D721Med (cell line): ENCODE results near the gene ZNF669.
"Not testable (repeated sequence)": the region's sequence is repeated elsewhere in the genome, so short reads cannot be mapped to it uniquely, and the experiment has no call there.

Experiments used
- DNase-seq: peaks from one replicate; pipeline ENCODE4 v3.0.0; 2011; ENCODE audit warnings: low spot score; ENCODE audit not compliant: insufficient read length
- FAIRE-seq: peaks from 2 replicates; lab custom pipeline; 2011; peaks lifted over from hg19 to GRCh38; lab: Jason Lieb, UNC
- CTCF ChIP-seq: IDR thresholded peaks from 2 replicates; pipeline ENCODE4 v1.5.1; 2012; ENCODE audit warnings: mild to moderate bottlenecking, control low read depth; ENCODE audit not compliant: insufficient read depth; ENCODE audit errors: missing control alignments

The ZNF669 gene

DNA sequence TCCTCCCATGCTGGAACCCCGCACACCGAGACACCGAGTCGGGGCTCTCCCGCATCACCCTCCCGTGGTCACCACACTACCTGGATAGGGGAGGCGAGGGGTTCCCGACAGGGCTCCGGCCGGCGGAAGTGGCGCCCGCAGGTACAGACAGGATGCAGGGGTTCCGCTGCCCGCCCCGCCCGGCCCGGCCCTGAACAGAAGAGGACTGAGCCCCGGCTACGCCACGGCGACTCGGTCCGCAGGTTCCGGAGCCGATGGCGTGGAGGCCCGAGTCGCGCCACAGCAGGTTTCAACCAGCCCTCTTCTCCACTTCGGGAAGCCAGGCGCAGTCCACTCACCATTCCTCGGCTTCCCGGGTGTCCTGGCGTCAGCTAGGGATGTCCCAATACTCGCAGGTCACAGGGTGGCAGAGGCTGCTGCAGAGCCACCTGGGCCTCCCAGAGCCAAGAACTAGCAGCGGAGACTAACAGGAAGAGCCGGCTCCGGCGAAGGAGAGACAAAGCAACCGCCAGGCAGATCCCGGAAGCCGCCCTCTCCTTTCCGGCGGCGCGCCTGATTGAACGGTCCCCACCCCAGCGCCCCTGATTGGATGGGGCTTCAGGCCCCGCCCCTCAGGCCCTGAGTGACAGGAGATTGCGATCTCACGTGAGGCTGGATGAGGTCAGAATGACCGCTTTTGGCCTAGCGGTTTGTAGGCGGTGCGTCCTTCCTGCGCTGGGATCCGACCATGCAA, at the start of gene ZNF669:
Gene ZNF669 (minus strand): TSS at position 498 of the 733 bp plus-strand sequence. CDS start 157 bp downstream, at position 341.
- peak; percentile 84 for DNase-seq
- peak; percentile 77 for FAIRE-seq
- no peak for TF ChIP-seq CTCF

GRCh38 chr1:247147781-247148180, 43.6 kb upstream of the ZNF669 start:
- no peak for TF ChIP-seq CTCF
- no peak for FAIRE-seq
- no peak for DNase-seq

- not testable (repeated sequence) for FAIRE-seq
Measured at GRCh38 chr1:247147120-247147519, 43.0 kb upstream of the ZNF669 start.

DNA sequence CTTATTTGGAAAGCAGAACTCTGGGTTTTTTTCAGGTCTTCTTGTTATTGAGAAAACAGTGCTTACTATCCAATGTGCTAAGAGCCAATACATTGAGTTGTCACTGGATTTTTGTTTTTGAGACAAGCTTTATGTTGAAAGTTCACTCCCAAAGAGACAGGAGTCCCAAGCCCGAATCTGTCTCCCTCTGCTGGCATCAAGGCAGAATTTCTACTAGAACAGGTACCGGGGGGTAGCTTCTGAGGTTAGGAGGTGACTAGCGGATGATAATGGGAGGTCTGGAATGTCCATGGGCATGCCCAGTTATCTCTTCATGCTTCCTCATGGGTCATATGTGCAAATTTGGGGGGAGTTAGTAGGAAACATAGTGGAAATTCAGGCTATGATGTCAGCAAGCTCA, 42.5 kb upstream of the ZNF669 start:
- DNase-seq (no peak), FAIRE-seq (no peak)
- peak; percentile 6 for TF ChIP-seq CTCF

More at GRCh38 chr1:247147120-247147519, 43.0 kb upstream of the ZNF669 start:
- DNase-seq, result not testable (repeated sequence)

GRCh38 chr1:247145279-247145678, 41.1 kb upstream of the ZNF669 start:
- no peak for FAIRE-seq
- no peak for TF ChIP-seq CTCF
- no peak for DNase-seq

- FAIRE-seq, result peak; percentile 6
- not testable (repeated sequence) for DNase-seq
Measured at GRCh38 chr1:247139557-247139956, 35.4 kb upstream of the ZNF669 start.

- DNase-seq (no peak), FAIRE-seq (no peak)
- no peak for TF ChIP-seq CTCF
Measured at GRCh38 chr1:247131236-247131635, 27.1 kb upstream of the ZNF669 start.

DNA sequence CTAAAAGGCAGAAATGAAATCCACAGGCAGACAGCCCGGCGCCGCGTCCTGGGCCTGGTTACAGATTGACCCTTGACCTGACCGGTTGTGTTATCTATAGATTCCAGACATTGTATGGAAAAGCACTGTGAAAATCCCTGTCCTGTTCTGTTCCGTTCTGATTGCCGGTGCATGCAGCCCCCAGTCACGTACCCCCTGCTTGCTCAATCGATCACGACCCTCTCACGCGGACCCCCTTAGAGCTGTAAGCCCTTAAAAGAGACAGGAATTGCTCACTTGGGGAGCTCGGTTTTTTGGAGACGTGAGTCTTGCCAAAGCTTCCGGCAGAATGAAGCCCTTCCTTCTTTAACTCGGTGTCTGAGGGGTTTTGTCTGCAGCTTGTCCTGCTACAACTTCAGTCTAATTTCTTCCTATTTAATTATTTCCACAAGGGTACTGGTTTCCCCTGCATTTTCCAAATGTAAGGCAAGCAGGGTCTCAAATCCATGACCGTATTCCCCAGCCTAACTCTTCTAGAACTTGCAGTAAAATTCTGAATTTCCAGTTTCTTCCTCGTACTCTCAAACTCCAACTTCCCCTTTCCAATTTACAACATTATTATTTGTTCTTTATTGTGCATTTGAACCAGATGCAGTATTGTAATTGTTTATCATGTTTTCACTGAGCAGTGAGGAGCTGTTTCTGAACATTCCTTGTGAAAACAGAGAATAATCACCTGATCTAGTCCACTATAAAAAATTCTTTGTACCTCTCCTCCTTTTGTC, 23.5 kb upstream of the ZNF669 start:
- FAIRE-seq, result peak; percentile 83
- not testable (repeated sequence) for DNase-seq

- not testable (repeated sequence) for DNase-seq, FAIRE-seq
Measured at GRCh38 chr1:247126601-247127000, 22.4 kb upstream of the ZNF669 start.

GRCh38 chr1:247126166-247126565, 22.0 kb upstream of the ZNF669 start:
- FAIRE-seq, result peak; percentile 11

More at GRCh38 chr1:247126166-247126565, 22.0 kb upstream of the ZNF669 start:
- DNase-seq, result not testable (repeated sequence)
